Right cardiac atrium (tissue), 5 donors: Measurements from ENCODE around the gene WDR5. TPM values are rescaled to one million over a fixed set of nuclear protein-coding genes. Genes with fewer than 3 reads are reported as not detected.

Experiments
- ATAC-seq, 2 donors: fragments of 200-7000 bp; cut with Tn5 transposase; one replicate each; pipeline versions ENCODE4 v1.8.0 to v1.9.1; 2020; ENCODE audit warnings: moderate library complexity in 2 of 2, mild to moderate bottlenecking in 1 of 2
- DNase-seq, 3 donors: peaks; one replicate each; pipeline ENCODE4 v3.0.0-alpha.2; 2020
- H3K27ac ChIP-seq: one replicate; pipeline ENCODE4 v1.5.1; 2013; ENCODE audit warnings: mild to moderate bottlenecking, low read length, control low read depth, moderate library complexity
- H3K27me3 ChIP-seq: one replicate; pipeline ENCODE4 v1.6.1; 2013; ENCODE audit not compliant: control insufficient read depth, insufficient read depth
- H3K4me1 ChIP-seq: one replicate; pipeline ENCODE4 v1.6.1; 2013; ENCODE audit warnings: low read length; ENCODE audit not compliant: control insufficient read depth, insufficient read depth
- H3K4me3 ChIP-seq: one replicate; pipeline ENCODE4 v1.5.1; 2013; ENCODE audit warnings: low read length, control low read depth
- H3K9me3 ChIP-seq: one replicate; pipeline ENCODE4 v1.6.1; 2013; ENCODE audit warnings: low read length; ENCODE audit not compliant: control insufficient read depth
- WGBS: extraction: QIAGEN DNeasy Blood & Tissue Kit; methylation state at CpG from one replicate; pipeline ENCODE4 v1.1.7; 2013; 5-methylcytosine and 5-hydroxymethylcytosine counted together
- intact Hi-C, 4 donors: fragments of 100-400 bp; cut with DNase I; formaldehyde crosslinking; loops; one replicate each; pipeline versions ENCODE4 v1.11.0 to v1.14.0; 2022 to 2023
- polyA plus RNA-seq: library from polyadenylated mRNA; stranded (reverse); fragments of 200-250 nt; gene quantifications from one replicate; pipeline ENCODE4 v1.2.3, GENCODE V29; 2013
- total RNA-seq, 4 donors: library from RNA; stranded (reverse); fragmentation: NEBNext Ultra II Directional; extraction: Animal tissue kit (Norgen Biotek cat#: 25700); gene quantifications; one replicate each; pipeline ENCODE4 v1.2.1, GENCODE V29; 2021
- donor health status: healthy with polysubstance abuse.
- donor health status: DM: no; HTN: yes; CAD: no.
- donor health status: DM: no; HTN: no; CAD: no.
- donor health status: DM: no; HTN: yes; CAD: no; lungs with severe emphysema.
- donor health status: DM: yes; HTN: yes; CAD: no.

Gene WDR5
- total and polyA plus RNA-seq, 5 donors: 13.3 to 18.3 (median 17.4) TPM

- H3K9me3 ChIP-seq: no peaks in the 10 kb centered on the region
- H3K27me3 ChIP-seq: no peaks in the 10 kb centered on the region
- intact Hi-C loops: no loop called here
- H3K4me3 ChIP-seq: no peak overlapping the region
- no peak for DNase-seq
- no peak overlapping the region for H3K27ac ChIP-seq
- 85% methylated on average over 14 of the region's 14 CpGs for WGBS
- H3K4me1 ChIP-seq: no peaks in the 10 kb centered on the region
- no peak for ATAC-seq
These were observed 16.2 kb downstream of the WDR5 start for GRCh38 chr9:134152022-134152448.

DNA sequence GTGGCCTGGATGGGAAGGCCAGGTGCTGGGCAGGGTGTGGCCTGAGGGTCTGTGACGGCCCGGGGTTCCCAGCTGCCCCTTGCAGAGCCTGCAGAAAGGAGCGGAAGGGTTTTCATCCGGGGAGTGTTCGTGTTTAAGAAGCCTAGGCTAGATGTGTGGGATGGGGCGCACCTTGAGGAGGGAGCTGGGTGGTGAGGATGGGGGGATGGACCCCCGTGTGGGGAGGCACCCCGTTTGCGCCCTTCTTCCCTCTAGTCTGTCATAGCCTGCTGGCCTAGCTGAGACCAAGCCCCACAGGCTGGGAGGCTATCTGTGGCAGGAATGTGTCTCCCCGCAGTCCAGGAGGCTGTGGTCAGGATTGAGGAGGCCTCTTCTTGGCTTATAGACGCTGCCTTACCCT lies 16.6 kb downstream of the WDR5 start:
- DNase-seq (peak in 1 of 3 donors; percentile 31), ATAC-seq (no peak)
- WGBS: 96% methylated on average over 11 of the region's 11 CpGs
- Histone ChIP-seq H3K9me3 (no peaks in the 10 kb centered on the region), H3K27me3 (no peaks in the 10 kb centered on the region), H3K4me1 (no peaks in the 10 kb centered on the region), H3K27ac (no peak overlapping the region), H3K4me3 (no peak overlapping the region)
- intact Hi-C loops: no loop called here

GRCh38 chr9:134153450-134153849 lies 17.6 kb downstream of the WDR5 start:
- intact Hi-C loops: no loop called here
- Histone ChIP-seq H3K27me3 (no peaks in the 10 kb centered on the region), H3K27ac (no peak overlapping the region), H3K9me3 (no peaks in the 10 kb centered on the region), H3K4me1 (no peaks in the 10 kb centered on the region), H3K4me3 (no peak overlapping the region)
- ATAC-seq (no peak), DNase-seq (peak in 1 of 3 donors; percentile 54)
- 95% methylated on average over 23 of the region's 23 CpGs for WGBS

GRCh38 chr9:134154262-134154701 lies 18.4 kb downstream of the WDR5 start:
- H3K4me3 ChIP-seq: no peak overlapping the region
- DNase-seq: peak in 2 of 3 donors; percentile 47 to 60
- intact Hi-C loops: no loop called here
- H3K27me3 ChIP-seq: no peaks in the 10 kb centered on the region
- 95% methylated on average over 27 of the region's 27 CpGs for WGBS
- no peaks in the 10 kb centered on the region for H3K9me3 ChIP-seq
- H3K4me1 ChIP-seq: no peaks in the 10 kb centered on the region
- no peak for ATAC-seq
- no peak overlapping the region for H3K27ac ChIP-seq

DNA sequence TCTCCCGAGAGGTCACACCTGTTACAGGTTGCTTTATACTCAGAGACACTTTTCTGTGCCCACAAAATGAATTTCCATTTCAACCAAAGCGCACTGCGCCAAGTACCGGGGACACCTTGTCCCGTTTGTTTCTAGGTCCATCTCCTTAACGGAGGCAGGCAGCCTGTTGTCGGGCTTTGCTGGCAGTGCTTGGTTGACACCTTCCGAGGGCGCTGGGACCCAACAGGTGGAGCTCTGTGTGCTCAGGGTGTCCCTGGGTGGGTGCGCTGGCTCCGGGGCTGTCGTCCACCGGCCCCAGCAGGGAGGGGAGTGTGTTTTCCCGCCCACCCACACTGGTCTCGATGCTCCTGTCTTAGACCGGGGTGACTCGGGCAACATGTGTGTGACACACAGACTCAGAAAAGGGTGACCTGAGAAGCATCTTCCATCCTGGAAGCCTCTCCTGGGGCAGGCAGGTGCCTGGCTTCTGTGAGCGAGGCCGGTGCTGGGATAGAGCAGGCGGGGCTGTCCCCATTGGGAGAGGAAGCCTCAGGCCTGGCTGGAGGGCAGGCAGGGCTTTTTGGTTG lies 20.0 kb downstream of the WDR5 start:
- no peak overlapping the region for H3K27ac ChIP-seq
- WGBS: 94% methylated on average over 20 of the region's 20 CpGs
- no peaks in the 10 kb centered on the region for H3K9me3 ChIP-seq
- ATAC-seq (no peak), DNase-seq (peak in 2 of 3 donors; percentile 40 to 54)
- H3K27me3 ChIP-seq: no peaks in the 10 kb centered on the region
- H3K4me1 ChIP-seq: no peaks in the 10 kb centered on the region
- intact Hi-C loops: no loop called here
- no peak overlapping the region for H3K4me3 ChIP-seq

- H3K27me3 ChIP-seq: no peaks in the 10 kb centered on the region
- DNase-seq (peak in 2 of 3 donors; percentile 38 to 57), ATAC-seq (no peak)
- no peaks in the 10 kb centered on the region for H3K4me1 ChIP-seq
- H3K9me3 ChIP-seq: no peaks in the 10 kb centered on the region
- 93% methylated on average over 33 of the region's 33 CpGs for WGBS
- no peak overlapping the region for H3K4me3 ChIP-seq
- intact Hi-C loops: no loop called here
- H3K27ac ChIP-seq: no peak overlapping the region
These were observed 20.9 kb downstream of the WDR5 start for GRCh38 chr9:134156564-134157377.

DNA sequence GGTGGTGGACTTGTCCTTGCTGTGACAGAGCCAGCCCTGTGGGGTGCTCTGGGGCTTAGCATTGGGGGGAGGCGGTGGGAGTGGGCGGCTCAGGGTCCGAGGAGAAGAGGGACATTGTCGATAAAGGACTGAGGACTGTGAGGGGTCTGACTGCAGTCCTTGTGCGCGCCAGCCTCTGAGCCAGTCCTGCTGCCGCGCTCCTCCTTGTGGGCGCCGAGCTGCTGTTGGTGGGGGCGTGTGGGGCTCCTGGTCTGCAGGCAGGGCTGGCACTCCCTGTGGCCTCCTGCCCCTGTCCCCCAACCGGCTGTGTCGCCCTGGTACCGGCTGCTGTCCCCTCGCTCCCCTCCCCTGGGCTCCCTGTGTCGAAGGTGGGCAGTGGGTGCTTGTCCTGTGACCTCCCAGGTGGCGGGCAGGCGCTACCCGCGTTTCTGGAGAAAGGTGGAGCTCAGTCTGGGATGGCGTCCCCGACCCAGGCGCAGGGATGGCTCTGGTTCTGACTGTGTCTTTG lies 21.6 kb downstream of the WDR5 start:
- no peak overlapping the region for H3K4me3 ChIP-seq
- no peaks in the 10 kb centered on the region for H3K27me3 ChIP-seq
- ATAC-seq (no peak), DNase-seq (peak in 2 of 3 donors; percentile 50 to 56)
- no peaks in the 10 kb centered on the region for H3K9me3 ChIP-seq
- WGBS: 93% methylated on average over 23 of the region's 23 CpGs
- intact Hi-C loops: no loop called here
- H3K4me1 ChIP-seq: no peaks in the 10 kb centered on the region
- H3K27ac ChIP-seq: no peak overlapping the region

DNA sequence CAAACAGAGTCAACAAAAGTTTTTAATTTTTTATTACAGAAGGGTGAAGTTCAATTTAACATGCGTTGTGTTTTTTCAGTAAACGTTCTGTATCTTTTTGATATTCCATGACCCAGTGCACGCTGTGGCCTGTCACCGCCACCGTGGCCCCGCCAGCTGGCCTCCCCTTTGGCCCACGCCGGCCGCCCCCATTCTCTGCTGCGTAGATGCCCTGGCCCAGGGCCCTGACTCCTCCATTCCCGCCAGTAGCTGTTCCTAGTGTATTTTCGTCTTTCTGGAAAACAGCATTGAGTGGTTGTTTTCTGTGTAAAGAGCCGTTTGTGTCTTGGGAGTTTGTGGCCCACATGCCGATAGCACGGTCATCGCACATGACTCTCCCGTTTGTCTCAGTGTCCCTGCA lies 22.4 kb downstream of the WDR5 start:
- Histone ChIP-seq H3K4me3 (no peak overlapping the region), H3K9me3 (no peaks in the 10 kb centered on the region), H3K4me1 (no peaks in the 10 kb centered on the region), H3K27ac (no peak overlapping the region), H3K27me3 (no peaks in the 10 kb centered on the region)
- no peak for ATAC-seq
- peak in 2 of 3 donors; percentile 57 to 67 for DNase-seq
- 83% methylated on average over 17 of the region's 17 CpGs for WGBS
- intact Hi-C loops: no loop called here

DNA sequence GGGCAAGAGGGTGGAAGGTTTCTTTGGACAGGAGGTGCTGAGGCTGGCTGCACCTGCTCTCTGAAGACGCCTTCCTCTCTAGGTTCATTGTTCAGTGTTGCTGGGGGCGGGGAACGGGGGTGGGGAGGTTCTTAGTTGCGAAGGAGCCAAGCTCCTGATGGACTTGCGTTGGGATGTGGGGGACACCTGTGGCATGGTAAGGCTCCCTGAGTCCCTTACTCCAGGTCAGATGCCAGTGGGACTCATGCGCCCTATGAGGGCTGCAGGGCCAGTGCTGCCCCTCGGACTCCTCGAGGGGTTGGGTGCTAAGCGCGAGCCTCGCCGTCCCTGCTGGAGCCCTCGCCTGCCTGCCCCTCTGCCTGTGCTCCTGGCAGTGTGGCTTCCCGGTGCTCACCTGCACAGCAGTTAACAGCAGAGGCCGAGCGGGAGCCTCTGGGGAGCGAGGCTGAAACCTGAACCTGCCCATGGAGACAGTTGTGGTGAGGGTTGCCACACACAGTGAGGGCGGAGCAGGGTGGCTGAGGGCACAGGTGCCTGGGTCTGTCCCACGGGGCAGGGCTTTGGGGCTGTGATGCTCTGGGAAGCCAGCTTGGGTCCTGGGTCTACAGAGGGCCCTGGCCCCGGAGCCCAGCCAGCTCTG lies 23.0 kb downstream of the WDR5 start:
- intact Hi-C loops: no loop called here
- Histone ChIP-seq H3K4me3 (no peak overlapping the region), H3K27me3 (no peaks in the 10 kb centered on the region), H3K4me1 (no peaks in the 10 kb centered on the region), H3K27ac (no peak overlapping the region), H3K9me3 (no peaks in the 10 kb centered on the region)
- DNase-seq: peak in 2 of 3 donors; percentile 43 to 51
- ATAC-seq: no peak
- 93% methylated on average over 20 of the region's 20 CpGs for WGBS

DNA sequence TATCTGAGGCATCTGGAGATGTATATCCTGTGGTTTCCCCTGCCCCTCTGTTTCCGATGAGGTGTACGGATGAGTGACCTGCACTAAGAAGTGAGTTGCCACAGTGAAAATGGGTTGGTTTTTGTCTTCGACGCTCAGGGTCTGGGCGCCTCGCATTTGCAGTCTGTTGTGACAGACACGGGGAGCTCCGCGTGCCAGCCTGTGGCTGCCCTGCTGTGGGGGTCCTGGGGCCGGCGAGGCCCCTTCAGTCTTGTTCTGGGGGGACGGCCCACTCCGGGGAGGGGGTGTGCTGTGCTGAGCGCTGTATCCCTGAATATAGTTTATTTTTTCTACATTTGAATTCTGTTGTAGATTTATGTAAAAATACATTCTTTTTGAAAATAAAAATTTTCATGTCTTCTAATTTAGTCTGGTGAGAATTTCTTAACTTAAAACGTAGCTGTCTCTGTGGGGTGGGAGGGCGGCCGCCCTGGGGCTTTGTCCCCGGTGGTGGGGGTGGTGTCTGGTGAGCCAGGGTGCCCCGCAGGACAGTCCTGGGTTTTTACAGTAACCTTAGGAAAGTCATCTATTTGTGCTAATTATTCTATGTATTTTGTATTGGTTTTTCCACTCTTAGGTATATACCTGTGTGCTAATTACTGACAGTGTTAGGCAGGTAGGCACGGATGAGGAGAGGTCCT lies 23.8 kb downstream of the WDR5 start:
- Histone ChIP-seq H3K27me3 (no peaks in the 10 kb centered on the region), H3K27ac (no peak overlapping the region), H3K4me3 (no peak overlapping the region), H3K9me3 (no peaks in the 10 kb centered on the region), H3K4me1 (no peaks in the 10 kb centered on the region)
- DNase-seq: peak in 2 of 3 donors; percentile 39 to 56
- intact Hi-C loops: no loop called here
- ATAC-seq: no peak
- WGBS: 93% methylated on average over 20 of the region's 20 CpGs
